Retina (tissue), 1 donor: ENCODE data around the gene AIG1.
"Not testable (repeated sequence)": the region's sequence is repeated elsewhere in the genome, so short reads cannot be mapped to it uniquely, and the experiment has no call there.

Experiments
- DNase-seq: peaks from one replicate; pipeline ENCODE4 v3.0.0-alpha.2; 2016

AIG1 gene

GRCh38 chr6:143293523-143293922 lies 232.8 kb downstream of the AIG1 start:
- no peak for DNase-seq

GRCh38 chr6:143294265-143294860 lies 233.7 kb downstream of the AIG1 start:
- no peak for DNase-seq

- DNase-seq, result no peak
Measured at GRCh38 chr6:143295932-143296331, 235.2 kb downstream of the AIG1 start.

- no peak for DNase-seq
Measured at GRCh38 chr6:143298071-143298470, 237.4 kb downstream of the AIG1 start.

- DNase-seq, result no peak
Measured at GRCh38 chr6:143299253-143300166, 238.8 kb downstream of the AIG1 start.

GRCh38 chr6:143301188-143301587 lies 240.5 kb downstream of the AIG1 start:
- no peak for DNase-seq

GRCh38 chr6:143307760-143308159 lies 247.1 kb downstream of the AIG1 start:
- not testable (repeated sequence) for DNase-seq

GRCh38 chr6:143313163-143313562 lies 252.5 kb downstream of the AIG1 start:
- DNase-seq, result no peak

- no peak for DNase-seq
Measured at GRCh38 chr6:143321491-143322086, 260.9 kb downstream of the AIG1 start.

GRCh38 chr6:143322386-143322785 lies 261.7 kb downstream of the AIG1 start:
- DNase-seq, result no peak

GRCh38 chr6:143323729-143324470 lies 263.2 kb downstream of the AIG1 start:
- DNase-seq, result no peak

GRCh38 chr6:143325379-143326140 lies 264.9 kb downstream of the AIG1 start:
- DNase-seq, result no peak

GRCh38 chr6:143328876-143329275 lies 268.2 kb downstream of the AIG1 start:
- DNase-seq, result no peak

GRCh38 chr6:143329323-143329722 lies 268.6 kb downstream of the AIG1 start:
- DNase-seq, result no peak

- DNase-seq, result no peak
Measured at GRCh38 chr6:143331362-143331761, 270.7 kb downstream of the AIG1 start.

- no peak for DNase-seq
Measured at GRCh38 chr6:143332153-143332845, 271.6 kb downstream of the AIG1 start.

- DNase-seq, result no peak
Measured at GRCh38 chr6:143333081-143333480, 272.4 kb downstream of the AIG1 start.

- DNase-seq, result no peak
Measured at GRCh38 chr6:143333749-143334520, 273.2 kb downstream of the AIG1 start.

GRCh38 chr6:143335865-143336264 lies 275.2 kb downstream of the AIG1 start:
- DNase-seq, result no peak

GRCh38 chr6:143336446-143337152 lies 275.9 kb downstream of the AIG1 start:
- no peak for DNase-seq
